Measurements from ENCODE around the gene SART1.

- TF ChIP-seq YY1 (IDR thresholded peaks at IDR 0.05; ENCODE audit: insufficient read depth, insufficient read length) = no peak
- no peak for TF ChIP-seq SUZ12 (IDR thresholded peaks at IDR 0.05; ENCODE audit: extremely low read depth, insufficient read depth, insufficient read length)
Observed at GRCh38 chr11:66007201-66007634, 45.7 kb downstream of the SART1 start.

Measured in NT2/D1 (cell line).